Fibroblast of lung (primary cell): ENCODE results near the gene HOXA7. TPM values are rescaled to one million over a fixed set of nuclear protein-coding genes. Genes with fewer than 3 reads are reported as not detected.

Source experiments
- DNase-seq, 2 donors: peaks; one replicate each; pipeline versions ENCODE4 v3.0.0 to v3.0.0-alpha.2; 2010; ENCODE audit warnings: low read depth in 2 of 2
- H2AFZ ChIP-seq: 2 replicates; pipeline ENCODE4 v1.5.1; 2012; ENCODE audit warnings: low read length, control low read depth, inconsistent platforms
- H3K27ac ChIP-seq: 2 replicates; pipeline ENCODE4 v1.5.1; 2011; ENCODE audit warnings: low read length, control low read depth; ENCODE audit not compliant: insufficient read depth
- H3K27me3 ChIP-seq: 2 replicates; pipeline ENCODE4 v1.5.1; 2011; ENCODE audit warnings: mild to moderate bottlenecking, low read length; ENCODE audit not compliant: control insufficient read depth, insufficient read depth
- H3K36me3 ChIP-seq: 2 replicates; pipeline ENCODE4 v1.5.1; 2011; ENCODE audit warnings: low read length; ENCODE audit not compliant: control insufficient read depth, insufficient read depth
- H3K4me1 ChIP-seq: 2 replicates; pipeline ENCODE4 v1.5.1; 2011; ENCODE audit warnings: low read length; ENCODE audit not compliant: control insufficient read depth, insufficient read depth; ENCODE audit errors: extremely low read depth
- H3K4me2 ChIP-seq: 2 replicates; pipeline ENCODE4 v1.5.1; 2011; ENCODE audit warnings: low read length, control low read depth; ENCODE audit not compliant: insufficient read depth; ENCODE audit errors: extremely low read depth
- H3K4me3 ChIP-seq, 4 experiments: fragments of 200-600 bp in 1 of 4; sonication (generic) in 1 of 4; replicated peaks in 1 of 4; 2 replicates each; pipeline ENCODE4 v1.5.1; 2011 to 2016; ENCODE audit warnings: low read length in 4 of 4, low read depth in 3 of 4, mild to moderate bottlenecking in 3 of 4, control low read depth in 2 of 4, inconsistent platforms in 1 of 4, mixed read lengths in 1 of 4; ENCODE audit not compliant: insufficient read depth in 1 of 4; ENCODE audit errors: control extremely low read depth in 1 of 4
- H3K79me2 ChIP-seq: 2 replicates; pipeline ENCODE4 v1.5.1; 2012; ENCODE audit warnings: mild to moderate bottlenecking, low read length, inconsistent platforms; ENCODE audit not compliant: control insufficient read depth, insufficient read depth
- H3K9ac ChIP-seq: 2 replicates; pipeline ENCODE4 v1.5.1; 2011; ENCODE audit warnings: mild to moderate bottlenecking, low read length, control low read depth; ENCODE audit not compliant: insufficient read depth
- H3K9me3 ChIP-seq: 2 replicates; pipeline ENCODE4 v1.5.1; 2012; ENCODE audit warnings: low read depth, low read length; ENCODE audit not compliant: control insufficient read depth, insufficient read depth
- H4K20me1 ChIP-seq: 2 replicates; pipeline ENCODE4 v1.5.1; 2011; ENCODE audit warnings: low read length; ENCODE audit not compliant: control insufficient read depth, insufficient read depth; ENCODE audit errors: extremely low read depth
- EZH2 ChIP-seq: IDR thresholded peaks from 2 replicates; pipeline ENCODE4 v1.5.1; 2012; ENCODE audit warnings: low read length, control low read depth, mild to moderate bottlenecking; ENCODE audit errors: missing control alignments
- polyA plus RNA-seq, 2 donors: library from polyadenylated mRNA; depleted of rRNA in 1 of 2; stranded (reverse) in 1 of 2; unstranded in 1 of 2; fragments of >200 nt; gene quantifications; 2 replicates each; pipeline ENCODE4 v1.2.1, GENCODE V29; 2011 to 2012; ENCODE audit warnings: missing spikeins in 1 of 2
- total RNA-seq: library from RNA; depleted of rRNA; stranded (reverse); fragments of >200 nt; gene quantifications from 2 replicates; pipeline ENCODE4 v1.2.1, GENCODE V29; 2014
- TF ChIP-seq, protein P1 (sequence below), 2 donors: IDR thresholded peaks in 1 of 2; conservative IDR thresholded peaks in 1 of 2; 1 replicate in 1 of 2; 2 replicates in 1 of 2; pipeline ENCODE4 v1.5.1; 2011 to 2012; ENCODE audit warnings: low read length in 2 of 2, control low read depth in 1 of 2, inconsistent platforms in 1 of 2, low read depth in 1 of 2, mild to moderate bottlenecking in 1 of 2

The HOXA7 gene
- total and polyA plus RNA-seq, 2 donors (not counting 1 experiment from before 2014, with no cell fraction given) = 1.2 to 5.3 TPM

DNA sequence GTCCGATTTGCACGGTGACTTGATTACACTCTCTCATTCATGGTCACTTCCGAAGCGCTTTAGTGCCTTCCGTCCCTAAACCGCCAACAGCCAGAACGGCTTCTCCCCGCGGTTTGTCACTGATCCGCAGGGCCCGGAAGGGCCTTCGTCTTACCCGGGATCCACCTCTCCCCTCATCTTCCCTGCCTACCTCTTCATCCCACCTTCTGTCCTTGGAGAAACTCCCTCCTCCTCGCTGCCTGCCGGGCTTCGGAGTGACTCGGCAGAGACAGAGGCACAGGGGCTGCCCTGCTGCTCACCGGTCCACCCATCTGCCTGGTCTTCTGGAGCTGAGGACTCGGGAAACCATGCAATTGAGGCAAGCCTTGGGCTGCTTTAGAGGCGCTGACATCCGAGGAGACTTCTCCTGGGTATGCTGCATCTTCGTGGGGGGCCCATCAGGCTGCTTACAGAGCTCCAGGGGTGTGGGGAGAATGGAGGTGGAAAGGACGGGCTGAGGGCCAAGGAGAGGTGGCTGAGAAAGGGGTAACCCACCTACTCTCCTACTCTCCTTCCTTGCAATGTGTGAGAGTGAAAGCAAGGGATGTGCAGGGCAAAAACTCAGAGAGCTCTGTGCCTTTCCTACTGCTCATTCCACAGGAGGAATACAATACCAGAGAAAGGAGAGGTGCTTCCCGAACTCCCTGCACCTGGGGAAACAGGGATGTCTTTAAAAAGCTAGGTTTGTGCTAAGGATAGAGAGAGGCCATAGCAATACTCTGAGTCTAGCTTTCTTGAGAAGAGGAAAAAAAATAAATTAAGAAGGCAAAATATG, 29.6 kb upstream of the HOXA7 start:
- no peak for DNase-seq
- no peak overlapping the region for H3K4me2 ChIP-seq
- H3K27me3 ChIP-seq = peaks cover 87% of the 10 kb centered on the region
- H3K36me3 ChIP-seq = no peaks in the 10 kb centered on the region
- H2AFZ ChIP-seq = no peak overlapping the region
- no peak overlapping the region for H3K9ac ChIP-seq
- no peak overlapping the region for H3K4me3 ChIP-seq
- H4K20me1 ChIP-seq = no peaks in the 10 kb centered on the region
- H3K4me1 ChIP-seq = no peaks in the 10 kb centered on the region
- no peaks in the 10 kb centered on the region for H3K79me2 ChIP-seq
- no peak overlapping the region for H3K27ac ChIP-seq
- H3K9me3 ChIP-seq = no peaks in the 10 kb centered on the region
- TF ChIP-seq, protein P1, sequence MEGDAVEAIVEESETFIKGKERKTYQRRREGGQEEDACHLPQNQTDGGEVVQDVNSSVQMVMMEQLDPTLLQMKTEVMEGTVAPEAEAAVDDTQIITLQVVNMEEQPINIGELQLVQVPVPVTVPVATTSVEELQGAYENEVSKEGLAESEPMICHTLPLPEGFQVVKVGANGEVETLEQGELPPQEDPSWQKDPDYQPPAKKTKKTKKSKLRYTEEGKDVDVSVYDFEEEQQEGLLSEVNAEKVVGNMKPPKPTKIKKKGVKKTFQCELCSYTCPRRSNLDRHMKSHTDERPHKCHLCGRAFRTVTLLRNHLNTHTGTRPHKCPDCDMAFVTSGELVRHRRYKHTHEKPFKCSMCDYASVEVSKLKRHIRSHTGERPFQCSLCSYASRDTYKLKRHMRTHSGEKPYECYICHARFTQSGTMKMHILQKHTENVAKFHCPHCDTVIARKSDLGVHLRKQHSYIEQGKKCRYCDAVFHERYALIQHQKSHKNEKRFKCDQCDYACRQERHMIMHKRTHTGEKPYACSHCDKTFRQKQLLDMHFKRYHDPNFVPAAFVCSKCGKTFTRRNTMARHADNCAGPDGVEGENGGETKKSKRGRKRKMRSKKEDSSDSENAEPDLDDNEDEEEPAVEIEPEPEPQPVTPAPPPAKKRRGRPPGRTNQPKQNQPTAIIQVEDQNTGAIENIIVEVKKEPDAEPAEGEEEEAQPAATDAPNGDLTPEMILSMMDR (conservative IDR thresholded peaks at IDR 0.05 in 1 of 2, IDR thresholded peaks at IDR 0.05 in 1 of 2; ENCODE audit: low read depth in 1 of 2, low read length in 2 of 2) = no peak
- TF ChIP-seq EZH2 = no peak

DNA sequence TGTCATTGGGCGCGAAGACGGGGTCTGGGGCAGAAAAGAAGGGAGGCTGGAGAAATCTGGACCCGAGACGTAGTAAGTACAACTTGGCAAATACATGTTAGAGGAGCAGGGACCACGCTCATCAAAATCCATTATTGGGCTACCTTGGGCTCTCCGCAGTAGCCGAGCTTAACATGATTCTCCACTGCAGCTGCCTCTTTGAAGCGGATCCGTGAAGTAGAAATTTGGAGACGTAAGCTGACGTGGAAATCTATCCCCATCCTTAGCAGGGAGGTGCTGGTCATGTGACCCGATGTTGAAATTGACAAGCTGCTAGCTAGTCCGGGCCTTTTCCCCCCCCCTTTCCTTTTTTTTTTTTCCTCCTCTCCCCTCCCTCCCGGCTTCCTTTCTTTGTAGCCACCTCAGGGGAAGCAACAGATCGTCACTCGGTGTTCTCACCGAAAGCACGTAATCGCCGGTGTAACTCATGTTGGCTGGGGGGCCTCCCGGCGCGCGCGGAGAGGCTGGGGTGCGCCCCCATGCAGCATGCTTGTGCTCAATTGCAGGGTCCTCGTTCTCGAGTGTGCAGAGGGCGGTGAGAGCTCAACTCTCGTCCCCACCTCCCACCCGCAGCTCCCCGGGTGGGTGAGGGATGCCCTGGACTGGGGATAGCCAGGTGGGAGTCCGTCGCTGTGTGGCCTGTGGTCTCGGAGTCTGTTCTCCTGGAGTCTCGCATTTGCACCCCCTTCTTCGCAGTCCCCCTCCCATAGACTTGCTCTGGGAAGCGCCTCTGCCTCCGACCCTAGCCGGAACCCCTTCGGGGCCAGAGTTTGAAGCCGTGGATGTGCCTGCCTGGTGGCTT, 28.8 kb upstream of the HOXA7 start, which contains the start of gene HOXA11:
TSS of gene HOXA11 (minus strand) at position 220 of the 841 bp plus-strand sequence. CDS start at position 132, 88 bp downstream.
- H3K79me2 ChIP-seq = no peaks in the 10 kb centered on the region
- H3K9me3 ChIP-seq = no peaks in the 10 kb centered on the region
- TF ChIP-seq EZH2 = peak; percentile 96
- TF ChIP-seq, protein P1 (conservative IDR thresholded peaks at IDR 0.05 in 1 of 2, IDR thresholded peaks at IDR 0.05 in 1 of 2; ENCODE audit: low read depth in 1 of 2, low read length in 2 of 2) = no peak
- no peaks in the 10 kb centered on the region for H4K20me1 ChIP-seq
- DNase-seq = peak in 1 of 2 donors; percentile 49
- H3K4me1 ChIP-seq = no peaks in the 10 kb centered on the region
- H3K27me3 ChIP-seq = peaks cover 79% of the 10 kb centered on the region
- H3K27ac ChIP-seq = no peak within 1 kb of the TSS
- no peaks in the 10 kb centered on the region for H3K36me3 ChIP-seq
- peak within 1 kb of the TSS; percentile 52 for H3K4me2 ChIP-seq
- no peak within 1 kb of the TSS for H3K9ac ChIP-seq
- H2AFZ ChIP-seq = no peak within 1 kb of the TSS
- H3K4me3 ChIP-seq = peak within 1 kb of the TSS; percentile 17 to 41 (median 18)

DNA sequence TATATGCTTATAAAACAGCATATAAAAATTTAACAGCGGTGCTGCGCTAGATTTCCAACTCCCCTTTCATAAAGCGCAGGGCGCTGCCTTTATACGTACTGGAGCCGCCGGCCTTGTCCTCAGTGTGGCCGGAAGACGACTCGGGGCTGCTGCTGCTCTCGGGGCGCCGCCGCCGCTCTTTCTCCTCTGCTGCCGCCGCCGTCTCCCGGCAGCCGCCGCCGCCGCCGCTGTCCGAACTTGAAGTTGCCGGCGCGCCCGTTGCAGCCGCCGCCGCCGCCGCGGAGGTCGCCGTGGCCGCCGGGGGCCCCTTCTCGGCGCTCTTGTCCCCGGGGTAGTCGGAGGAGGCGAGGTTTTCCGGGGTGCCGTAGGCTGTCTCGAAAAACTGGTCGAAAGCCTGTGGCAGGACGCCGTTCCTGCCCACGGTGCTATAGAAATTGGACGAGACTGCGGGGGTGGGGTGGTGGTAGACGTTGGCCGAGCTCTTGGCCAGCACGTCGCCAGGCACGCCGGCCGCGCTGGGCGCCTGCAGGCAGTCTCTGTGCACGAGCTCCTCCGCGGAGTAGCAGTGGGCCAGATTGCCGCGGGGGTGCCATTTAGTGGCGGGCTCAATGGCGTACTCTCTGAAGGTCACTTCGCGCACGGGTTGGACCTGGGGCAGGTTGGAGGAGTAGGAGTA, 28.0 kb upstream of the HOXA7 start:
- Histone ChIP-seq H2AFZ (no peak overlapping the region), H3K4me3 (peak overlapping the region; percentile 17 to 41 (median 18)), H4K20me1 (no peaks in the 10 kb centered on the region), H3K79me2 (no peaks in the 10 kb centered on the region), H3K4me1 (no peaks in the 10 kb centered on the region), H3K9me3 (no peaks in the 10 kb centered on the region), H3K4me2 (peak overlapping the region; percentile 52), H3K27me3 (peaks cover 71% of the 10 kb centered on the region), H3K27ac (no peak overlapping the region), H3K9ac (no peak overlapping the region), H3K36me3 (no peaks in the 10 kb centered on the region)
- DNase-seq = peak in 1 of 2 donors; percentile 15
- TF ChIP-seq, protein P1 (conservative IDR thresholded peaks at IDR 0.05 in 1 of 2, IDR thresholded peaks at IDR 0.05 in 1 of 2; ENCODE audit: low read depth in 1 of 2, low read length in 2 of 2) = no peak
- peak; percentile 94 for TF ChIP-seq EZH2
